IPS-NIHi7 (cell line): ENCODE measurements around the gene ANKRD13A.
"Not testable (repeated sequence)": the region's sequence is repeated elsewhere in the genome, so short reads cannot be mapped to it uniquely, and the experiment has no call there.

Experiments used
- DNase-seq: peaks from one replicate; pipeline ENCODE4 v3.0.0; 2012; ENCODE audit warnings: mixed read lengths; ENCODE audit errors: extremely low spot score

Gene ANKRD13A

DNA sequence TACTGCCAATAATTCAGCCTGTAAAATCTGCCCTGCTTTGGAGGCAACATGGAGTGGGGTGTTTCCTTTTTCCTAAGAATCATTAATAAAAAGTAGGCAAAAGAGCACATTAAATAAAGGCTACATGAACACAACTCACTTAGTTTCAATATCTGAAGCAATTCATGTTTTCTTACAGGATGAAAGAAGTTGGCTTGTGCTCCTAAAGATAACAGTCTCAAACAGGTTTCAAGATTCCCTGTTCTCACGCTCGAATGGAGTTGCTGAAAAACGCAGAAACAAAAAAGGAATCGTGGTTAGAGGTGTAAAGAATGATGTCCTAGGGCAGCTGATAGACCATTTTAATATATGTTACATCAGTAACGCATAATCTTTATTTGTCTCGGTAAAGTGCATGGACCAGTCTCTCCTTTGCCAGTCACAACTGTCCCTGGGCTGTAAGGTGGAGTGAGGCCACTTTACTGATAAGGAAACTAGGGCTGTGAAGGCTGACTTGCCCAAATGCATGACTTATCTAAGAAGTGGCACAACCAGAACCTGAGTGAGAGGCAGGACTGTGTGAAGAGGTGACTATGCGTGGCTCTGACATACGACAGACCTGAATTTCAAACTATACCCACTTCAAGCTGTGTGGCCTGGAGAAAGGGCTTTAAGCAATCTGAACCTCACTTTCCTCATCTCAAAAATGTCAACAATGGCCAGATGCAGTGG, 15.6 kb upstream of the ANKRD13A start:
- DNase-seq, result no peak

GRCh38 chr12:109986236-109986635, 13.0 kb upstream of the ANKRD13A start:
- DNase-seq, result not testable (repeated sequence)

- no peak for DNase-seq
Measured at GRCh38 chr12:109987615-109988014, 11.6 kb upstream of the ANKRD13A start.

DNA sequence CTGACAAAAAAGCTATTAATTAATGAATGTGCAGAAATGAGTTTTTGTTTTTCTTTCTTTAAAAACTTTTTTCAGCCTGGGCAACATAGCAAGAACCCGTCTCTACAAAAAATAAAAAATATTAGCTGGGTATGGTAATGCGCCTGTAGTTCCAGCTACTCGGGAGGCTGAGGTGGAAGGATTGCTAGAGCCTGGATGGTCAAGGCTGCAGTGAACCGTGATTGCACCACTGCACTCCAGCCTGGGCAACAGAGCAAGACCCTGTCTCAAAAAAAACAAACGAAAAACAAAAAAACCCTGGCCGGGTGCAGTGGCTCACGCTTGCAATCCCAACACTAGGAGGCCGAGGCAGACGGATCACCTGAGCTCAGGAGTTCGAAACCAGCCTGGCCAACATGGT, 11.0 kb upstream of the ANKRD13A start:
- DNase-seq, result no peak

GRCh38 chr12:109988903-109989302, 10.3 kb upstream of the ANKRD13A start:
- DNase-seq, result no peak

DNA sequence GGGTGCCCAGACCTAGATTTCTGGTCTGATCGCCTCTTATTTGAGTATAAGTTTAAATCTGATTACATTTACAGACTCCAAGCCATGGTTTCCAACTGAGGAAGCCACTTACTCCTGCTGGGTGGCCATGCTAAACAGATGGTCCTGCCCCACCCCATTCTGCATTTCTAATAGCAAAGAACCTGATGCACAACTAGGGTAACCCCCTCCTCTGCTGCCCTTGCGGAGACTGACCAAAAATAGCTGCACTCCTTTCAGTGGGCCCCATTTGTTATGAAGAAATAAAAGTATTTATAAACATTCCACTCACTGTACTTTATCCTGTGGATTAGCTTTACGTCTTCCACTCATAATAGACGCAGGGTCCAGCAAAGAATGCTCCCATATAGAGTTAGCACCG, 9.8 kb upstream of the ANKRD13A start:
- DNase-seq, result no peak

- no peak for DNase-seq
Measured at GRCh38 chr12:109991586-109991985, 7.6 kb upstream of the ANKRD13A start.

- no peak for DNase-seq
Measured at GRCh38 chr12:109993091-109993490, 6.1 kb upstream of the ANKRD13A start.

GRCh38 chr12:109994401-109995175, 4.6 kb upstream of the ANKRD13A start:
- no peak for DNase-seq

DNA sequence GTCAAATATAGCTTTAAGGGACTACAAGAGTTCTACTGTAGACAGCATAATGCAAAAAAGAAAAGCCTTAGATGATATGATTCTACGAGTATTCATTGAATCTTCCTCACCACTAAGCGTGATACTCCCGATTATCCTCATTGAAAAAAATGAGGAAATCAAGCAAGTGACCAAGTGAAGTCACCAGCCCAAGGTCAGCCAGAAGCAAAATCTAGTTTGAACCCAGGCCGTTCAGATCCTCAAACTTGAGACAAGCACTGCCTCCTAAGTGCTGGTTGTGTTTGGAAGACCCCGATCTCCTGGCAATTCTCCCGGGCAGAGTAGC, 3.9 kb upstream of the ANKRD13A start:
- no peak for DNase-seq

DNA sequence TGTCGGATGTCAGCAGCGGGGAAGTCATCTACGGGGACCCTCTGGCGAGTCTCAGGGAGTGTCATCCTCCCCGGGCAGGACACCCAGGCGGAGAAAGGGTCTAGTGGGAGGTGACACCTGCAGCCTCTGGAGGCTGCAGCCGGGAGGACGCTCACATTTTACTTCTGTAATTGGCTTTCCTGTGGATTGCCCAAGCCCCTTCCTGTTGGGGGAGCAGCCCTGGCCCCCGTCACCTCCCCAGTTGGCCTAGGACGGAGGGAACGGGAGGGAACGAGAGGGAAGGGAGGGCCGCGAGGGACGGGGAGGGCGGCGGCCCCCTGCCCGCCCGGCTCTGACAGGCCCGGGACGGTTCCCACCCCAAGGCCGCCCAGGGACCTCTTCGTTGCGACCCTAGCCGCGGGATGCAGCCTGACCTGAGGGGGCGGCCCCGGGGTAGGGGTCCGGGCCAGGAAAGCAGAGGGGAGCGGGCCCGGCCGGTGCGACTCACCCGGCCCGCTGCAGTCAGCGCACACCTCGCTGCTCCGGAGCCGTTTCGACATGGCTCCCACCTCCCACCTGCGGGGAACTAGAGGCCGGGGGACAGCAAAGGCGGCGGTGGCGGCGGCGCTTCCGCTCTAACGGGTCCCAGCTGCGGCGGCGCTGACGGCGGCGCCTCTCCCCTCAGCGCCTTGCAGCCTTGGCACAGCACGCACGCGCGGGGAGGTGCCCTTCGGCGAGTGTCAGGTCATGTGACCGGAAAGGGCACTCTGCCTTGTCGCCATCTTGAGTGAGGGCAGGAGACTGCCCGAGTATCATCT, 3.3 kb upstream of the ANKRD13A start, which contains the start of gene GIT2:
Gene GIT2, minus strand, starts transcription at position 683 of the 797 bp plus-strand sequence. Its CDS starts 144 bp downstream, at position 539.
- DNase-seq, result peak; percentile 95

GRCh38 chr12:109996483-109996853, 2.8 kb upstream of the ANKRD13A start:
- no peak for DNase-seq

DNA sequence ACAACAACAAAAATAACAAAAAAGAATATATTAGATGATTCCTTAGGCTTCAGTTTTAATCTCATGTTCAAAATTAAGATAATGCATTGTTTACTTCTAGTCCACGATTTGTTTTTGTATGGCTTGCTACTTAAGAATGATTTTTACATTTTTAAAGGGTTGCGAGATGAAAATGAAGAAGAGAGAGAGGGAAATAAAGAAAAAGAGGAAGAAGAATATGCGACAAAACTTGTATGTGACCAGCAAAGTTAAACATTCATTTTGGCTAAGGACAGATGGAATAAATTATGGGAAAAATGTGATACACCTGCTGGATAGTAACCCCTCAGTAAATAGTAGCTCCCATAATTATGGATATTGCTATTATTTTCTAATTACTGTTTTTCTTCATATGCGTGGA, 1.8 kb upstream of the ANKRD13A start:
- DNase-seq, result no peak

- DNase-seq, result no peak
Measured at GRCh38 chr12:109998241-109998903, 858 bp upstream of the ANKRD13A start.

DNA sequence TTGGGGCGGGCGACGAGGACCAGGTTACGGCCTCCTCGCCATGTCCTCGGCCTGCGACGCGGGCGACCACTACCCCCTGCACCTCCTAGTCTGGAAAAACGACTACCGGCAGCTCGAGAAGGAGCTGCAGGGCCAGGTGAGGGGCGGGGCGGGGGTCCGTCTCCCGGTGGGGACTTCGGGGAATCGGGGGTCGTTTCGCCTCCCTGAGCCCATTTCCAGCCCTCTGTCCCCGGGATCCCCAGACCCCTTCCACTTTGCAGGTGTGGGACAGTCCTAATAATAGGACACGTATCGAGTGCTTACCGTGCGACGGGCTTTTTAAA, 380 bp downstream of the ANKRD13A start:
- DNase-seq, result no peak

DNA sequence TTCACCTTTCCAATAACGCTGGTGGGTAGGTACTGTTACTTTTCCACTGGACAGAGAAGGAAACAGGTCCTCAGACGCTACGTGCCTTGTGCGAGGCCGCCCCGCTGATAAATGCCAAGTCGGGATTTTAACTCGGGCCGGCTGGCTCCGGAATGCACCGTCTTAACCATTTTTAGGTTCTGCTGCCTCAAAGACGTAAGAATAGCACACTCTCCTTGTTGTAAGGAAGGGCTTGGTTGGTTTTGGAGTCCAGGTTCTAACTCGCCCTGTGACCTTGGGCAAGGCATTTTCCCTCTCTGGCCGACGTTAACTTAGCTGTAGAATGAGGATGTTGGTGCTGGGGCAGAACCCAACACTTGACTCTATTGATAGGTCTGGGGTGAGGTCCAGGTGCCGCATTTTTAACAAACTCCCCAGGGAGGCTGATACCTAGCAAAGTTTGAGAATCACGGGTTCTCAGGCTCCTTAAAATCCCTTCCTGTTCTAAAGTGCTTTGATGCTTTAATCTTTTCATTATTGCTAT, 814 bp downstream of the ANKRD13A start:
- no peak for DNase-seq

DNA sequence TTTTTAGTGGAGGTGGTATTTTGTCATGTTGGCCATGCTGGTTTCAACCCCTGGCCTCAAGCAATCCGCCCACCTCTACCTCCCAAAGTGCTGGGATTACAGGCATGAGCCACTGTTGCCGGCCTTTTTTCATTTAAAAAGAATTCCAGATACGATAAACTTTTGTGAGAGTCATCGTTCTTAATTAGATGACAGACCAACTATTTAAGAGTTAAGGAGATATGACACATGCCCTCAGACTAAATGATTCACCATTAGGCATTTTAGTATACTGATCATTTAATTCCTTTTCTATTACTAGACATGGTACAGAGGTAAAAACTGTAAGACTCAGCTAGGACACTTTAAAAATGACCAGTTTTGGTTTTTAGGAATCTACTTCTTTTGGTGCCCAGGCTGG, 2.4 kb downstream of the ANKRD13A start:
- no peak for DNase-seq

- DNase-seq, result no peak
Measured at GRCh38 chr12:110002676-110003515, 3.7 kb downstream of the ANKRD13A start.

- no peak for DNase-seq
Measured at GRCh38 chr12:110004598-110004997, 5.4 kb downstream of the ANKRD13A start.

DNA sequence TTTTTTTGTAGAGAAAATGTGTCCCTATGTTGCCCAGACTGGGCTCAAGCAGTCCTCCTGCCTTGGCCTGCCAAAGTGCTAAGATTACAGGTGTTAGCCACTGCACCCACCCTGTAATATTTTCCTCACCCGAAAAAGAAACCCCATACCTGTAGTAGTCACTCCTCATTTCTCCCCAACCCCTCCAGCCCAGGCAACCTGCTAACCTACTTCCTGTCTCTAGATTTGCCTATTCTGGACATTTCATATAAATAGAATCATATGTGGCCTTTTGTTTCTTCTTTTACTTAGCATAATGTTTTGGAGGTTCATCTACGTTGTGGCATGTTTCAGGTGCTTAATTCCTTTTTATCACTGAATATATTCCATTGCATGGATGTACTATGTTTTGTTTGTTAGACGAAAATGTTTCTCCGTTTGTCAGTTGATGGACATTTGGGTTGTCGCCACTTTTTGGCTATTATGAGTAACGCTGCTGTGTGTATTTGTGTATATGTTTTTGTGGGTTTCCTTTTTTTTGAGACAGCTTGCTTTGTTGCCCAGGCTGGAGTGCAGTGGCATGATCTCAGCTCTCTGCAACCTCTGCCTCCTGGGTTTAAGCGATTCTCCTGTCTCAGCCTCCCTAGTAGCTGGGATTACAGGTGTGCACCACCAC, 6.2 kb downstream of the ANKRD13A start:
- DNase-seq, result no peak

GRCh38 chr12:110006115-110006514, 6.9 kb downstream of the ANKRD13A start:
- DNase-seq, result no peak
